BLaER1 treated with 17β-estradiol and CSF1 and Interleukin-3, amounts not matched to agents 10 nM and 100 nM (cell line): Measurements from ENCODE around the gene HMSD.
A peak's percentile ranks its signal among the peaks of the same experiment; 100 is the strongest.

Experiments used
- H3K27ac ChIP-seq, 11 experiments: shearing (Covaris generic); formaldehyde crosslinking; 2 replicates each; pipeline ENCODE4 v1.8.1; 2022
- H3K27me3 ChIP-seq, 11 experiments: shearing (Covaris generic); formaldehyde crosslinking; 2 replicates each; pipeline ENCODE4 v1.8.1; 2022
- H3K36me3 ChIP-seq, 11 experiments: shearing (Covaris generic); formaldehyde crosslinking; 2 replicates each; pipeline ENCODE4 v1.8.1; 2022
- H3K4me1 ChIP-seq, 10 experiments: shearing (Covaris generic); formaldehyde crosslinking; 2 replicates each; pipeline ENCODE4 v1.8.1; 2022
- H3K4me2 ChIP-seq, 11 experiments: shearing (Covaris generic); formaldehyde crosslinking; 2 replicates each; pipeline ENCODE4 v1.8.1; 2022
- H3K4me3 ChIP-seq, 10 experiments: shearing (Covaris generic); formaldehyde crosslinking; 2 replicates each; pipeline ENCODE4 v1.8.1; 2022
- H3K9ac ChIP-seq, 11 experiments: shearing (Covaris generic); formaldehyde crosslinking; 2 replicates each; pipeline ENCODE4 v1.8.1; 2022
- H3K9me3 ChIP-seq, 11 experiments: shearing (Covaris generic); formaldehyde crosslinking; replicated peaks in 1 of 11; 2 replicates each; pipeline ENCODE4 v1.8.1; 2022
- H4K20me1 ChIP-seq, 11 experiments: shearing (Covaris generic); formaldehyde crosslinking; 2 replicates each; pipeline ENCODE4 v1.8.1; 2022
- Cebpa-rat ChIP-seq, 11 experiments: shearing (Covaris generic); IDR thresholded peaks; 2 replicates each; pipeline ENCODE4 v1.8.1; 2022

HMSD gene, protein sequence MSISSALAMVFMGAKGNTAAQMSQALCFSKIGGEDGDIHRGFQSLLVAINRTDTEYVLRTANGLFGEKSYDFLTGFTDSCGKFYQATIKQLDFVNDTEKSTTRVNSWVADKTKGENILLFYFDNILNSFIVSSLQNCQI

DNA sequence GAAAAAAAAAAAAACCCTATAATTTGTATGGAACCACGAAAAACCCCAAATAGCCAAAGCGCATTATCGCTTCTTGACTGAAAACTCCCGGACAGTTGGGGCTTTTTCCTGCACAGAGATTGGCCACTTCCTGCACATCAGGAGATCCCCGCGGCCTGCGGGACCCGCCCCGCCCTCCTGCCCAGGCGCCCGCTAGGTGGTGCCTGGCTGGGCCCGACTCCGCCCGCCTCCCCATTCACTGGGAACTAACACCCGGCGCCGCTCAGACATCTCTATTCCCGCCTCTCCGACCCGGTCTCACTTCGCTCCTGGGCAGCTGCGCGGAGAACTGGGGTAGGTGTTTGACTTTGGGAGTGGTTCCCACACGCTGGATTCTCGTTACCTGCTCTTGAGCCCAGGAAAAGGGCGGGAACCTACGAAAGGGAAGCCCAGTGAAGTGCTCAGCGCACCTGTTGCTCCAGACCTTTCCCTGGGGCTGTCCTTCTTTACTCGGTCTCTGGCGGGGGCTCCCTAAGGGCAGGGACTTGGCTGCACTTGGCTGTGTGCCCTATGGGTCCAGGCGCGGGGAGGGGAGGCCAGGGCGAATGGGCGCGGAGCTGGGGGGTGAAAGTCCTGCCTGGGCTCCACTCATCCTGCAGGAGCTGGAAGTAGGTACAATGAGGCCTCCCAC lies at the start of gene HMSD:
Gene HMSD, plus strand, starts transcription at position 234 of the 670 bp plus-strand sequence. CDS start 4,155 bp downstream, outside the sequence.
- Histone ChIP-seq H3K9ac (no peak within 1 kb of the TSS), H3K4me2 (no peak within 1 kb of the TSS), H3K4me3 (no peak within 1 kb of the TSS), H3K36me3 (no peaks in the 10 kb centered on the region), H4K20me1 (no peaks in the 10 kb centered on the region), H3K27me3 (no peaks in the 10 kb centered on the region), H3K27ac (no peak within 1 kb of the TSS), H3K9me3 (peaks cover 9 to 16% (median 13%) of the 10 kb centered on the region in 11 experiments), H3K4me1 (no peaks in the 10 kb centered on the region)
- TF ChIP-seq Cebpa-rat (IDR thresholded peaks at IDR 0.05): no peak

DNA sequence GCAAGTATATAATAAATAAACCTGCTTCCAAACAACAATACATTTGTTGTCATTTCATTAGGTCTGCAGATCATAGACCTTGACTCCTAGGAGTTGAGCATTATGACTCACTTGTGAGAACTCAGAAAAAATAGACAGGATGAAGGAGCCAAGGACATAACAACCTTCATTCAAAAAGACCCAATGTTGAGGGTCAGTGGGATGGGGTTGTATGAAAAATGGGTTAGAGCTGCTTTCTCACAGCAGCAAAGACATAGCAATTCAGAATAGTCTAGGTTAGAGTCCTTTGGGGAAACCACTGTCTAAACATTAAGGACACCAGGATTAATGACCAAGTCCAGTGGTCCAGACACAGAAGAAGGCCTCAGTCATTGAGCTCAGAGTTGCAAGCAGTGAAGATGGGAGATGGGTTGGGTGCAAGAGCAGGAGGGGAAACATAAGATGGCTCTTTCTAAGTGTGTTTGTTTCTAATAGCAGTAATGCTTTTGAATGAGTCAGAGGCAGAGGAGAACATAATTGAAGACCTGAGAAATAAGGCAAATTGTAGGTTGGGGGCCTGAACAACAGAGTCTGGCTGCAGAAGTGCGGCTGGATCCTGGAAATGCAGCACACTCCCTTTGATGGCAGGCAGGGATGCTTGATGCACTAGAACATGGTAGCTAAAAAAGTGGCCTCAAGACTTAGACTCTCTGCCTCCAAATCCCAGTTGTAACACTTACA lies 45.1 kb upstream of the HMSD start:
- Histone ChIP-seq H3K27me3 (no peaks in the 10 kb centered on the region), H3K4me1 (peaks cover 0 to 21% (median 11%) of the 10 kb centered on the region in 10 experiments; a peak in 17 of 20 replicates), H3K36me3 (no peaks in the 10 kb centered on the region), H3K27ac (no peak overlapping the region), H3K4me3 (no peak overlapping the region), H4K20me1 (no peaks in the 10 kb centered on the region), H3K9ac (no peak overlapping the region), H3K4me2 (no peak overlapping the region), H3K9me3 (peaks cover 0 to 8% (median 0%) of the 10 kb centered on the region in 11 experiments; a peak in 2 of 22 replicates)
- TF ChIP-seq Cebpa-rat (IDR thresholded peaks at IDR 0.05): no peak

DNA sequence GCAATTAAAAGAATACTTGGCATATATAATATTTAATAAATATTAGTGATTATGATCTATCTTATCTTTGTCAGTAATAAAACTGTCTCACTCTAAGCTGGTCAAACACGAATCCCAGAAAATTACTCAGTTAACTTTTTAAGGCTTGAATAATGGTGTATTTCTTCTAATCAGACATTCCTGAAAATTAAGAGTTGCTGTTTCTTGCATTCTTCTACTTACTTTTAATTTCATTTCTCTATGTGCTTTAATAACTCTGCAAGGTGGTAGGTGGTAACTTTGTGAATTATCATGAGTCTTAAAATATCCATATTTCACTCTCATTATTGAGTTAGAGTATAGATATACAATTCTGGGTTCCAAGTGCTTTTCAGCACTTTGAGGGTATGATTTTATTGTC lies 44.4 kb upstream of the HMSD start:
- no peak overlapping the region for H3K27ac ChIP-seq
- H4K20me1 ChIP-seq: no peaks in the 10 kb centered on the region
- no peaks in the 10 kb centered on the region for H3K36me3 ChIP-seq
- no peak for TF ChIP-seq Cebpa-rat (IDR thresholded peaks at IDR 0.05)
- no peaks in the 10 kb centered on the region for H3K27me3 ChIP-seq
- peak overlapping the region in 1 of 11 experiments; percentile 48; a peak in 2 of 22 replicates for H3K4me2 ChIP-seq
- no peak overlapping the region for H3K4me3 ChIP-seq
- H3K4me1 ChIP-seq: peaks cover 0 to 21% (median 11%) of the 10 kb centered on the region in 10 experiments; a peak in 17 of 20 replicates
- H3K9me3 ChIP-seq: peaks cover 0 to 8% (median 0%) of the 10 kb centered on the region in 11 experiments; a peak in 2 of 22 replicates
- no peak overlapping the region for H3K9ac ChIP-seq

DNA sequence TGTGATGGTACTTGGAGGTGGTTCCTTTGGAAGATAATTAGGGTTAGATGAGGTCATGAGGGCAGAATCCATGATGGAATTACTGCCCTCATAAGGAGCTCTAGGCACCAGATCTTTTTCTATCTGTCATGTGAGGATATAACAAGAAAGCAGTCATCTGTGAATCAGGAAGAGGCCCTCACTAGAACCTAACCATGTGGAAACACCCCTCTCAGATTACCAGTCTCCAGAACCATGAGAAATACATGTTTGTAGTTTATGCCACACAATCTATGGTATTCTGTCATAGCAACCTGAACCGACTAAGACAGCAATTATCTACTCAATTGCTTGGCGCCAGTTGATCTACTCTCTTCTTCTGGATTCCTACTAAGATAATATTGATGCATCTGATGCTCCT lies 43.7 kb upstream of the HMSD start:
- H3K36me3 ChIP-seq: no peaks in the 10 kb centered on the region
- H3K9me3 ChIP-seq: peaks cover 0 to 8% (median 0%) of the 10 kb centered on the region in 11 experiments; a peak in 2 of 22 replicates
- no peak overlapping the region for H3K9ac ChIP-seq
- TF ChIP-seq Cebpa-rat (IDR thresholded peaks at IDR 0.05): no peak
- no peaks in the 10 kb centered on the region for H3K27me3 ChIP-seq
- H3K4me2 ChIP-seq: peak overlapping the region in 10 of 11 experiments; percentile 22 to 69 (median 52); a peak in 17 of 22 replicates
- H3K27ac ChIP-seq: peak overlapping the region in 1 of 11 experiments; percentile 14; a peak in 1 of 22 replicates
- no peak overlapping the region for H3K4me3 ChIP-seq
- no peaks in the 10 kb centered on the region for H4K20me1 ChIP-seq
- peaks cover 0 to 21% (median 11%) of the 10 kb centered on the region in 10 experiments; a peak in 17 of 20 replicates for H3K4me1 ChIP-seq

DNA sequence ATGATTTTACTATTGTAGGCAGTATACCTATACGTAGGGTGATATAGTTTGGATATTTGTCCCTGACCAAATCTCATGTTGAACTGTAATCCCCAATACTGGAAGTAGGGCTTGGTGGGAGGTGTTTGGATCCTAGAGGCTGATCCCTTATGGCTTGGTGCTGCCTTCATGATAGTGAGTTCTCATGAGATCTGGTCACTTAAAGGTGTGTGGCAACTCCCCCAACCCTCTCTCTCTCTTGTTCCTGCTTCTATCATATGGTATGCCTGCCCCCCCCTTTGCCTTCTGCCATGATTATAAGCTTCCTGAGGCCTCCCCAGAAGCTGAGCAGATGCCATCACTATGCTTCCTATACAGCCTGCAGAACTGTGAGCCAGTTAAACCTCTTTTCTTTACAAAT lies 43.0 kb upstream of the HMSD start:
- H3K9me3 ChIP-seq: peaks cover 0 to 8% (median 0%) of the 10 kb centered on the region in 11 experiments; a peak in 2 of 22 replicates
- H3K27me3 ChIP-seq: no peaks in the 10 kb centered on the region
- no peak overlapping the region for H3K27ac ChIP-seq
- H3K36me3 ChIP-seq: no peaks in the 10 kb centered on the region
- H3K4me3 ChIP-seq: no peak overlapping the region
- no peak for TF ChIP-seq Cebpa-rat (IDR thresholded peaks at IDR 0.05)
- H4K20me1 ChIP-seq: no peaks in the 10 kb centered on the region
- no peak overlapping the region for H3K9ac ChIP-seq
- H3K4me1 ChIP-seq: peaks cover 0 to 21% (median 11%) of the 10 kb centered on the region in 10 experiments; a peak in 17 of 20 replicates
- H3K4me2 ChIP-seq: peak overlapping the region in 6 of 11 experiments; percentile 33 to 69 (median 52); a peak in 5 of 22 replicates

DNA sequence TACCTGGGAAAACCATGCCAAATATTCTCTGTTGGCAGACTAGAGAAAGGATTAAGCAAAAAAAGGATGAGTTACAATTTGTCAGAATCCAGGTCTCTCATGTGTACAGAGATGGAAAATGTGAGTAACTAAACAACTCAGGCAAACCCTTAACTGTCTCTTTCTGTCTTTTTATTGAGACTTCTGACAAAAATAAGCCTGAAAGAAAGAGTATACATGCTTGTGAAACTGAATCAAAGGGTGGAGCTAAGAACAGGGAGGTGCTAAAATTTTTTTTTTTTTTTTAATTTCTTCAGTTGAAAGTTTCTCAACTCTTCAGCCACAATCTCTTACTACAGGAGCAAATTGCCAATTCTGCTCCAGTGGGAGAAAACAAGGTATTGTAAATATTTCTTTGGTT lies 41.4 kb upstream of the HMSD start, which contains the start of gene SERPINB10:
Gene SERPINB10, plus strand, starts transcription at position 295 of the 400 bp plus-strand sequence. CDS start 7,553 bp downstream, outside the sequence.
- no peak within 1 kb of the TSS for H3K9ac ChIP-seq
- no peaks in the 10 kb centered on the region for H3K27me3 ChIP-seq
- H3K27ac ChIP-seq: no peak within 1 kb of the TSS
- no peaks in the 10 kb centered on the region for H3K36me3 ChIP-seq
- no peak for TF ChIP-seq Cebpa-rat (IDR thresholded peaks at IDR 0.05)
- H3K9me3 ChIP-seq: peaks cover 0 to 8% (median 0%) of the 10 kb centered on the region in 11 experiments; a peak in 2 of 22 replicates
- H3K4me2 ChIP-seq: peak within 1 kb of the TSS in 1 of 11 experiments; percentile 17; a peak in 1 of 22 replicates
- no peaks in the 10 kb centered on the region for H4K20me1 ChIP-seq
- H3K4me3 ChIP-seq: no peak within 1 kb of the TSS
- H3K4me1 ChIP-seq: peaks cover 0 to 21% (median 11%) of the 10 kb centered on the region in 10 experiments; a peak in 17 of 20 replicates

DNA sequence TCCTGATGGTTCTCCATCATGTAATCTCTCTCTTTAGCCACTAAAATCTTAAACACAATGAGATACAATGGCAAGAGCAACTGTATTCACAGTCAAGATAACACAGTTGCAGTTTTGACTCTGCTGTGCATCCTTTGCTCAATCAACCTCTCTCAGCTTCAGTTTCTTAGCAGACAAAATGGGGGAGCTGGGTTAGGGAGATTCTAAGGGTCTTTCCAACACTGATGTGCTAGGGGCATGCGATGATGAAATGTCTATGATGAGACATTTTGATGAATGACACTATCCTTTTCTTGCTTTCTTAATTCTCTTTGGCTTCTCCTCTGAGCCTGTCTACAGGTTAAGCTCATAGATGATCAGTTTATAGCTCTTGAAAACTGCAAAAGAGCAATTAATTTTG lies 40.2 kb upstream of the HMSD start:
- Histone ChIP-seq H4K20me1 (no peaks in the 10 kb centered on the region), H3K4me1 (peaks cover 0 to 21% (median 11%) of the 10 kb centered on the region in 10 experiments; a peak in 17 of 20 replicates), H3K36me3 (no peaks in the 10 kb centered on the region), H3K27ac (no peak overlapping the region), H3K4me2 (no peak overlapping the region), H3K9ac (no peak overlapping the region), H3K4me3 (no peak overlapping the region), H3K9me3 (peaks cover 0 to 8% (median 0%) of the 10 kb centered on the region in 11 experiments; a peak in 2 of 22 replicates), H3K27me3 (no peaks in the 10 kb centered on the region)
- no peak for TF ChIP-seq Cebpa-rat (IDR thresholded peaks at IDR 0.05)

DNA sequence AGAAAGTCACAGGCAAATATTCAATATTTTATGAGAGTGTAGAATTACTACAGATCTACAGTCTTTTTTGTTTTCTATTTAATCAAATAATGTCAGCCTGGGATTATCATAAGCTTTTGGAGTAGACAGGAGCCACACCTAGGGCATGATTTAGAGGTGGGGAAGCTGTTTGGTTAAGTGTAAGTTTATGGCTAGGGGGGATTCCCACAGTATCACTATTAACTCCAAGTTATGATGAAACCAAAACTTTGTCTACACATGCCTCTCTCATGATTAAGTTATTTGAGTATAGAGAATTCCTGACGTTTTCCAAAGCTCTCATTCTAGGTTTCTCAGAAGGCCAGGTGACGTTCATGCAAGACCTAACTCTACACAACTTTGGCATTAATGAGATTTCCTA lies 39.2 kb upstream of the HMSD start:
- peaks cover 0 to 21% (median 11%) of the 10 kb centered on the region in 10 experiments; a peak in 17 of 20 replicates for H3K4me1 ChIP-seq
- no peaks in the 10 kb centered on the region for H4K20me1 ChIP-seq
- H3K27ac ChIP-seq: no peak overlapping the region
- H3K27me3 ChIP-seq: no peaks in the 10 kb centered on the region
- no peak overlapping the region for H3K4me2 ChIP-seq
- no peaks in the 10 kb centered on the region for H3K36me3 ChIP-seq
- H3K9ac ChIP-seq: no peak overlapping the region
- peaks cover 0 to 8% (median 0%) of the 10 kb centered on the region in 11 experiments; a peak in 2 of 22 replicates for H3K9me3 ChIP-seq
- TF ChIP-seq Cebpa-rat (IDR thresholded peaks at IDR 0.05): no peak
- no peak overlapping the region for H3K4me3 ChIP-seq

DNA sequence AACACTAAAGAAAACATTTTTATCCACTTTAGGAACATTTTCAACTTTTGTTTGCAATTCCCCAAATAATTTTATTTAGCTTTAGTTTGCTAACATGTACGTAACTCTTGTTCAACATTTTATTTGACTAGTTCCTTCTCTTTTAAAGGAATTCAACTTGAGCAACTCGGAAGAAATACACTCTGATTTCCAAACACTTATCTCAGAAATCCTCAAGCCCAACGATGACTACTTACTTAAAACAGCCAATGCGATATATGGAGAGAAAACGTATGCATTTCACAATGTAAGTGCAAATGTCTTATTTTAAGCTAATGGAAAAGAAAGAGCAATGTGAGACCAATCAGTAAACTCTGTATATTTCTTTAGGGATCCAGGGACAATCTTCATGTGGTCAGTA lies 31.3 kb upstream of the HMSD start:
- Histone ChIP-seq H3K36me3 (no peaks in the 10 kb centered on the region), H3K27me3 (no peaks in the 10 kb centered on the region), H3K4me1 (peaks cover 0 to 9% (median 5%) of the 10 kb centered on the region in 10 experiments; a peak in 8 of 20 replicates), H3K9ac (no peak overlapping the region), H3K27ac (no peak overlapping the region), H3K9me3 (no peaks in the 10 kb centered on the region), H3K4me2 (no peak overlapping the region), H3K4me3 (no peak overlapping the region), H4K20me1 (no peaks in the 10 kb centered on the region)
- no peak for TF ChIP-seq Cebpa-rat (IDR thresholded peaks at IDR 0.05)
